Hepatocyte (in vitro differentiated cells): ENCODE results near the gene HTR2C. TPM values are rescaled to one million over a fixed set of nuclear protein-coding genes. Genes with fewer than 3 reads are reported as not detected.

Experiments used
- DNase-seq: peaks from one replicate; pipeline ENCODE4 v3.0.0-alpha.2; 2016; ENCODE audit warnings: low spot score
- H2AFZ ChIP-seq: fragments of 200-600 bp; sonication (generic); 2 replicates; pipeline ENCODE4 v1.6.0; 2016; ENCODE audit warnings: antibody characterized with exemption, mild to moderate bottlenecking
- H3K27ac ChIP-seq: fragments of 200-600 bp; sonication (generic); 2 replicates; pipeline ENCODE4 v1.5.1; 2016; ENCODE audit warnings: mild to moderate bottlenecking
- H3K27me3 ChIP-seq: fragments of 200-600 bp; sonication (generic); 2 replicates; pipeline ENCODE4 v1.6.1; 2016
- H3K36me3 ChIP-seq: fragments of 200-600 bp; sonication (generic); replicated peaks from 2 replicates; pipeline ENCODE4 v1.5.1; 2016; ENCODE audit warnings: low read depth; ENCODE audit not compliant: insufficient read depth
- H3K4me1 ChIP-seq: fragments of 200-600 bp; sonication (generic); 2 replicates; pipeline ENCODE4 v1.5.1; 2016; ENCODE audit warnings: mild to moderate bottlenecking, moderate library complexity; ENCODE audit not compliant: insufficient read depth
- H3K4me2 ChIP-seq: fragments of 200-600 bp; sonication (generic); 2 replicates; pipeline ENCODE4 v1.6.0; 2016
- H3K4me3 ChIP-seq: fragments of 200-600 bp; sonication (generic); 2 replicates; pipeline ENCODE4 v1.5.1; 2016; ENCODE audit warnings: mild to moderate bottlenecking
- H3K79me2 ChIP-seq: fragments of 200-600 bp; sonication (generic); 2 replicates; pipeline ENCODE4 v1.6.0; 2017; ENCODE audit warnings: mild to moderate bottlenecking
- H3K9me2 ChIP-seq: fragments of 200-600 bp; sonication (generic); replicated peaks from 2 replicates; pipeline ENCODE4 v1.6.0; 2017; ENCODE audit warnings: mild to moderate bottlenecking; ENCODE audit not compliant: insufficient read depth
- H3K9me3 ChIP-seq: fragments of 200-600 bp; sonication (generic); 2 replicates; pipeline ENCODE4 v1.5.1; 2016; ENCODE audit warnings: low read depth, mild to moderate bottlenecking
- H4K20me1 ChIP-seq: fragments of 200-600 bp; sonication (generic); 2 replicates; pipeline ENCODE4 v1.6.0; 2016; ENCODE audit warnings: mild to moderate bottlenecking; ENCODE audit not compliant: insufficient read depth, poor library complexity, severe bottlenecking
- CTCF ChIP-seq: fragments of 200-600 bp; sonication (generic); IDR thresholded peaks from 2 replicates; pipeline ENCODE4 v1.5.1; 2016; ENCODE audit warnings: antibody characterized with exemption, mild to moderate bottlenecking; ENCODE audit not compliant: poor library complexity
- EZH2 ChIP-seq: fragments of 200-600 bp; sonication (generic); IDR thresholded peaks from 2 replicates; pipeline ENCODE4 v1.6.1; 2016; ENCODE audit warnings: antibody characterized with exemption, mild to moderate bottlenecking, borderline replicate concordance
- EZH2phosphoT487 ChIP-seq: fragments of 200-600 bp; sonication (generic); IDR thresholded peaks from one replicate; pipeline ENCODE4 v1.6.1; 2018; ENCODE audit warnings: antibody characterized with exemption, mild to moderate bottlenecking, low read depth, moderate library complexity; ENCODE audit not compliant: unreplicated experiment, severe bottlenecking
- WGBS: methylation state at CpG from one replicate; pipeline ENCODE4 v1.1.6; 2016; ENCODE audit warnings: low lambda C conversion rate; ENCODE audit errors: missing lambda C conversion rate; 5-methylcytosine and 5-hydroxymethylcytosine counted together
- polyA plus RNA-seq: library from polyadenylated mRNA; unstranded; fragments of >200 nt; fragmentation: Nextera tagmentation; extraction: Ambion mirVana; gene quantifications from 2 replicates; pipeline ENCODE4 v1.2.1, GENCODE V29; 2016
- total RNA-seq: library from RNA; depleted of rRNA; stranded (reverse); fragments of >200 nt; gene quantifications from 2 replicates; pipeline ENCODE4 v1.2.3, GENCODE V29; 2014

Gene HTR2C
- total and polyA plus RNA-seq, 2 experiments from 2014 or later, result 0.27 TPM; not detected in 1

- Histone ChIP-seq H3K4me2 (no peak overlapping the region), H2AFZ (no peak overlapping the region), H4K20me1 (no peaks in the 10 kb centered on the region), H3K4me3 (no peak overlapping the region), H3K9me2 (no peaks in the 10 kb centered on the region), H3K4me1 (no peaks in the 10 kb centered on the region), H3K27me3 (no peaks in the 10 kb centered on the region), H3K36me3 (no peaks in the 10 kb centered on the region), H3K27ac (no peak overlapping the region), H3K9me3 (no peaks in the 10 kb centered on the region), H3K79me2 (no peaks in the 10 kb centered on the region)
- 79% methylated on average over 2 of the region's 2 CpGs for WGBS
- TF ChIP-seq EZH2 (no peak), EZH2phosphoT487 (no peak), CTCF (no peak)
- DNase-seq, result no peak
Observed at GRCh38 chrX:114798907-114799306, 215.0 kb downstream of the HTR2C start.

DNA sequence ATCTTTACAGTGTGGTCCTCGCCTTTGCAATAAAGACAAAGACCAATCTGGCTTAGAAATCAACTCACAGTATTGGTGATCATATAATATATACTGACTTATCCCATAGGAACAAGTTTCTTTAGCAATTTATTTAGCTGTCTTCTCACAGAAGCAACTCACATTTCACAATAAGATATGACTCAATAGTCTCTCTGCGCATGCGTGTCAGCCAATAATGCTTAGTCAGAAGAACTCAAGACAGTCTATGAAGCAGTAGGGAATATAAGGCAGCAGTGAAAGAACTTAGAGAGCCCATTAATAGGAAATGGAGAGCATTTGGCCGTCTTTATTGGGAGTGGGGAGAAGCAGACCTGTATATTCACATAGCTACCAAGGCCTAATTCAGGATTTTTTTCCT lies 216.8 kb downstream of the HTR2C start:
- no peak for DNase-seq
- WGBS, result 92% methylated on average over 4 of the region's 4 CpGs
- H3K4me3 ChIP-seq, result no peak overlapping the region
- no peaks in the 10 kb centered on the region for H3K4me1 ChIP-seq
- no peaks in the 10 kb centered on the region for H3K9me3 ChIP-seq
- no peak overlapping the region for H2AFZ ChIP-seq
- H3K27me3 ChIP-seq, result no peaks in the 10 kb centered on the region
- H3K4me2 ChIP-seq, result no peak overlapping the region
- H3K27ac ChIP-seq, result no peak overlapping the region
- no peaks in the 10 kb centered on the region for H3K79me2 ChIP-seq
- H3K36me3 ChIP-seq, result no peaks in the 10 kb centered on the region
- H3K9me2 ChIP-seq, result no peaks in the 10 kb centered on the region
- no peaks in the 10 kb centered on the region for H4K20me1 ChIP-seq
- no peak for TF ChIP-seq EZH2phosphoT487
- TF ChIP-seq EZH2, result no peak
- TF ChIP-seq CTCF, result no peak

DNA sequence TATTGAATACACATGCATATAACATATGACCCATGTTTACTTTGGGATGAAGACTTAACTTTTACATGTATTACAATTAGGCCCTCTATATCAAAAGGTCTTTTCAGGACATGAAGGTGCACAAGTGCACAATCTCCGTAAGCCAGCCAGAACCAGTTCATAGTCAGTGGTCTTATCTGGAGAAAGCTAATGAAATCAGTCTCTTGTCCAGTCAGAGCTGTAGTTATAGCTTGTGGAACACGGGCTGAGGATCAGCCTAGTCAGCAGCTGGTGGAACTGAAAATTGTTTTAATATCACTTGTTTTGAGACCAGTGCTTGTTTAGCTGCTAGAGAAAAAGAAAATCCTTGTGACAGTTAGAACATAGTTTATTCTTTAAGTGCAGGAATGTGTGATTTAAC lies 235.6 kb downstream of the HTR2C start:
- H3K36me3 ChIP-seq, result no peaks in the 10 kb centered on the region
- H3K79me2 ChIP-seq, result no peaks in the 10 kb centered on the region
- no peak overlapping the region for H3K4me3 ChIP-seq
- H3K27ac ChIP-seq, result no peak overlapping the region
- H3K9me3 ChIP-seq, result no peaks in the 10 kb centered on the region
- no peak overlapping the region for H2AFZ ChIP-seq
- H4K20me1 ChIP-seq, result no peaks in the 10 kb centered on the region
- 43% methylated on average over 2 of the region's 2 CpGs for WGBS
- H3K4me2 ChIP-seq, result no peak overlapping the region
- H3K9me2 ChIP-seq, result no peaks in the 10 kb centered on the region
- no peak for DNase-seq
- TF ChIP-seq CTCF (no peak), EZH2phosphoT487 (no peak), EZH2 (no peak)
- no peaks in the 10 kb centered on the region for H3K4me1 ChIP-seq
- H3K27me3 ChIP-seq, result no peaks in the 10 kb centered on the region

GRCh38 chrX:114841051-114841450 lies 257.2 kb downstream of the HTR2C start:
- Histone ChIP-seq H3K4me1 (no peaks in the 10 kb centered on the region), H3K36me3 (no peaks in the 10 kb centered on the region), H3K9me3 (no peaks in the 10 kb centered on the region), H3K79me2 (no peaks in the 10 kb centered on the region), H3K27ac (no peak overlapping the region), H3K27me3 (no peaks in the 10 kb centered on the region), H3K9me2 (no peaks in the 10 kb centered on the region), H3K4me3 (no peak overlapping the region), H3K4me2 (no peak overlapping the region), H4K20me1 (no peaks in the 10 kb centered on the region), H2AFZ (no peak overlapping the region)
- TF ChIP-seq EZH2, result no peak
- no peak for TF ChIP-seq EZH2phosphoT487
- no peak for TF ChIP-seq CTCF
- DNase-seq, result no peak
- 86% methylated on average over 1 of the region's 1 CpG for WGBS
